A549 treated with GW870086 at 1 μM for 4 hours (cell line): ENCODE measurements around the gene CEP68. TPM values are rescaled to one million over a fixed set of nuclear protein-coding genes. Genes with fewer than 3 reads are reported as not detected.

Experiments
- total RNA-seq: library from RNA; stranded (reverse); fragments of 200-300 nt; extraction: Qiagen RNA extraction; gene quantifications from 5 replicates; pipeline ENCODE4 v1.2.3, GENCODE V29; 2022; ENCODE audit warnings: low read depth

The CEP68 gene, protein sequence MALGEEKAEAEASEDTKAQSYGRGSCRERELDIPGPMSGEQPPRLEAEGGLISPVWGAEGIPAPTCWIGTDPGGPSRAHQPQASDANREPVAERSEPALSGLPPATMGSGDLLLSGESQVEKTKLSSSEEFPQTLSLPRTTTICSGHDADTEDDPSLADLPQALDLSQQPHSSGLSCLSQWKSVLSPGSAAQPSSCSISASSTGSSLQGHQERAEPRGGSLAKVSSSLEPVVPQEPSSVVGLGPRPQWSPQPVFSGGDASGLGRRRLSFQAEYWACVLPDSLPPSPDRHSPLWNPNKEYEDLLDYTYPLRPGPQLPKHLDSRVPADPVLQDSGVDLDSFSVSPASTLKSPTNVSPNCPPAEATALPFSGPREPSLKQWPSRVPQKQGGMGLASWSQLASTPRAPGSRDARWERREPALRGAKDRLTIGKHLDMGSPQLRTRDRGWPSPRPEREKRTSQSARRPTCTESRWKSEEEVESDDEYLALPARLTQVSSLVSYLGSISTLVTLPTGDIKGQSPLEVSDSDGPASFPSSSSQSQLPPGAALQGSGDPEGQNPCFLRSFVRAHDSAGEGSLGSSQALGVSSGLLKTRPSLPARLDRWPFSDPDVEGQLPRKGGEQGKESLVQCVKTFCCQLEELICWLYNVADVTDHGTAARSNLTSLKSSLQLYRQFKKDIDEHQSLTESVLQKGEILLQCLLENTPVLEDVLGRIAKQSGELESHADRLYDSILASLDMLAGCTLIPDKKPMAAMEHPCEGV
- 8.5 to 12.4 TPM (median 11.6 TPM) in 5 replicates for total RNA-seq

DNA sequence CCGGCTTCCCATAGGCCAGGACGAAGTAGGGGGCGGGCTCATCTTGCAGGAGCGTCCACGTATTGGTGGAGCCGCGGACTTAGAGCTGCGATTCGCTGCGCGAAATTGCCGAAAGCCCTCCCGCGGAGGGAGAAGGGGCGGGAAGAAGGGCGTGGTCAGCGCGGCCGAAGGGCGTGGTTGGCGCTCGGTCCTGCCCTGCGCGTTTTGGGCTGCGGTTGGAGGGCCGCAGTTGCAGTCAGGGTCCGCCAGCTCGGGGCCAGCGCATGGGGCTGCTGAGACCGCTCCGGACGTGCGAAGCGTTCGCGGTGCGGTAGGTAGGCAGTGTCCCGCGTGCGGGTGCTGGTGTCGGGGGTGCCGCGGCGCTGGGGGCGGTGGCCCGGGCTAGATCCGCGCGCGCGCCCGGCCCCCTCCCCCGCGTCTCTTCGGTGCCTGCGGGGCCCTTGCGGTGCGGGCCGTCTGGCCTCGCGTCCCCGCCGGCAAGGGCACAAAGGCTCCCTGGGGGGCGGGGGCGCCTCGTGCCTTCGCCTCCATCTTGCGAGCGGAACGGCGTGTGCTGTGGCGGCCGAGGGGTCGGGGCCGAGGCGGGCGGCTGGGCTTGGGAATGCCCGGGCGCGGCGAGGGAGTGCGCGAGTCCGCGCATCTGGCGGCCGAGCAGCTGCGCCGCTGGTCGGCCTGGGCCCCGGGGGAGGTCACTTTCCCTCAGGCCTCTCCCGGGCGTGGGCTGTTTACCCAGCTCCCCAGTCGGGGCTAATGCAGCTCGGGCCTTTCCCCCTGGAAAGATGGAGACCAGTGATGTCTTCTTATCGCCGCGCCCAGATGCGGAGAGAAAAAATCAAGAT is at the start of gene CEP68:
Gene CEP68, plus strand, starts transcription at position 202 of the 839 bp plus-strand sequence. CDS start 13,029 bp downstream, outside the sequence.

DNA sequence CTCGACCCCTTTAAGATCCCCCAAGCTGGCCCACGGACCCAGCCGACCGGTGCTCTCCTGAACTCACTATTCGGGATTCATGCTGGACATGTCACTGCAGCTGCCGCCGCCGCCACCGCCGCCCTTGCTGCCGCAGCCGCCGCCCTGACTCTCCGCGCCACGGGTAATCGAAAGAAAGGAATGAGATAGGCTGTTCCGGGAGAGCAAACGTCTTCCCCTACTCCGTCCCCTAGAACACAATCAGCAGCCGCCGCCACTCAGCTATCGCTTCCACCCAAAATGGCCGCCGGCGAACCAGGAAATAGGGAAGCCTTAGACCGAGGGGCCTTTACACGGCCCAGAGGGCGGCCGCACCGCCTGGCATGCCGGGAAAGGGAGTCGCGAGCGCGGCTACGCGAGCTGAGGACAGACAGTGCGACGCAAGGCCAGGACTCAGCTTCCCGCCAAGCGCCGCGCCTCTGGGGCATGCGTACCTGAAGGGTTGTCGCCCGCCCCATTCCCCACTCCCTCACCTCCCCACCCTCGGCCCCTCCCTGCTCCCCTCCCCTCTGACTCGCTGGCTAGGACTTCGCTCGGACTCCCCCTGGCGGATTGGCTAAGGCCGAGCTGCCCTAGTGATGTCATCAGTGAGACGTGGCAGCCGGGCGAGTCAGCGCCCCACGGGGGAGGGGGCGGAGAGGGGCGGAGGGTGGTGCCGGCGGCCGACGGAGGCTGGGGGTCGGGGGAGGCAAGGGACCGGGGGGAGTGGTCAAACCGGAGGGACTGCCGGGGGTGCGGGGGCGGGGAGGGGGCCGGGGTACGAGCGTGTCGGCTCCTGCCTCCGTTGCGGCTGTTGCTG is 73.8 kb downstream of the CEP68 start, which contains the start of gene RAB1A:
Gene RAB1A, minus strand, starts transcription at position 281 of the 838 bp plus-strand sequence. Its CDS starts 191 bp downstream, at position 90.

Other genes starting within 250 kb of the CEP68 start
- gene SLC1A4, start 67.0 kb upstream of the CEP68 start, total RNA-seq = 10.2 to 13.4 TPM (median 10.8 TPM) in 5 replicates
- 201 to 251 TPM (median 240 TPM) in 5 replicates for gene RAB1A, start 73.7 kb downstream of the CEP68 start, total RNA-seq
- gene ACTR2, start 171.4 kb downstream of the CEP68 start, total RNA-seq = 133 to 184 TPM (median 172 TPM) in 5 replicates